K562 (cell line): ENCODE data around the gene MECR. TPM values are rescaled to one million over a fixed set of nuclear protein-coding genes. Genes with fewer than 3 reads are reported as not detected.
A peak's percentile ranks its signal among the peaks of the same experiment; 100 is the strongest.

Source experiments
- ARID1B ChIP-seq: fragments of 450-650 bp; IDR thresholded peaks from 2 replicates; pipeline ENCODE4 v1.6.1; 2016; ENCODE audit warnings: antibody characterized with exemption, mild to moderate bottlenecking, inconsistent platforms
- DEAF1 ChIP-seq: fragments of 450-650 bp; formaldehyde crosslinking; IDR thresholded peaks from 2 replicates; pipeline ENCODE4 v1.4.0; 2020; ENCODE audit warnings: mild to moderate bottlenecking, moderate library complexity
- E2F8 ChIP-seq: fragments of 450-650 bp; IDR thresholded peaks from 2 replicates; pipeline ENCODE4 v1.7.1; 2018; ENCODE audit warnings: mild to moderate bottlenecking, low read depth; ENCODE audit not compliant: partially characterized antibody
- ELF4 ChIP-seq: fragments of 450-650 bp; formaldehyde crosslinking; IDR thresholded peaks from 2 replicates; pipeline ENCODE4 v1.4.0; 2022; ENCODE audit warnings: missing genetic modification characterization
- KHSRP ChIP-seq: fragments of 450-650 bp; IDR thresholded peaks from 2 replicates; pipeline ENCODE4 v1.6.1; 2017
- MYBL2 ChIP-seq, 2 experiments: fragments of 450-650 bp in 1 of 2; sonication (generic) in 1 of 2; formaldehyde crosslinking in 1 of 2; IDR thresholded peaks; 2 replicates each; pipeline versions ENCODE4 v1.6.1 to v1.8.1; 2017 to 2022; ENCODE audit warnings: borderline replicate concordance in 1 of 2, inconsistent platforms in 1 of 2, low read depth in 1 of 2, mild to moderate bottlenecking in 1 of 2, missing genetic modification reagents in 1 of 2, moderate library complexity in 1 of 2
- NCOR1 ChIP-seq: fragments of 450-650 bp; IDR thresholded peaks from 2 replicates; pipeline ENCODE4 v1.6.1; 2016; ENCODE audit warnings: mild to moderate bottlenecking, moderate library complexity
- POLR2AphosphoS2 ChIP-seq: IDR thresholded peaks from 2 replicates; pipeline ENCODE4 v1.6.1; 2012; ENCODE audit warnings: low read length, improper control_type of control experiment
- POLR2B ChIP-seq: fragments of 450-650 bp; IDR thresholded peaks from 2 replicates; pipeline ENCODE4 v1.6.1; 2018; ENCODE audit warnings: low read depth; ENCODE audit not compliant: partially characterized antibody
- POU5F1 ChIP-seq: fragments of 150-350 bp; IDR thresholded peaks from 2 replicates; pipeline ENCODE4 v1.6.1; 2014; ENCODE audit warnings: borderline replicate concordance, low read length, low read depth, mild to moderate bottlenecking; ENCODE audit not compliant: partially characterized antibody
- RBM22 ChIP-seq: fragments of 200-400 bp; formaldehyde crosslinking; IDR thresholded peaks from 2 replicates; pipeline ENCODE4 v1.6.1; 2018; ENCODE audit warnings: low read length, low read depth; ENCODE audit not compliant: poor library complexity, severe bottlenecking
- SRSF3 ChIP-seq: fragments of 200-400 bp; formaldehyde crosslinking; IDR thresholded peaks from 2 replicates; pipeline ENCODE4 v1.6.1; 2016; ENCODE audit warnings: mild to moderate bottlenecking, low read length, moderate library complexity; ENCODE audit not compliant: insufficient read depth
- TEAD4 ChIP-seq, 2 experiments: sonication (generic) in 1 of 2; formaldehyde crosslinking in 1 of 2; IDR thresholded peaks; 2 replicates each; pipeline versions ENCODE4 v1.6.1 to v1.8.0; 2012 to 2022; ENCODE audit warnings: borderline replicate concordance in 1 of 2, inconsistent platforms in 1 of 2, low read length in 1 of 2, mild to moderate bottlenecking in 1 of 2, missing genetic modification reagents in 1 of 2
- ZNF197 ChIP-seq: fragments of 200-800 bp; sonication (Bioruptor generic); IDR thresholded peaks from 2 replicates; pipeline ENCODE4 v1.6.1; 2016; ENCODE audit warnings: low read depth, missing genetic modification characterization, missing compliant biosample characterization
- polyA plus RNA-seq, 8 experiments: library from polyadenylated mRNA; depleted of rRNA in 4 of 8; stranded (reverse) in 5 of 8; unstranded in 3 of 8; fragments of >200 nt; fragmentation: Nextera tagmentation in 2 of 8; fragmentation: Illumina TruSeq in 1 of 8; extraction: Ambion mirVana in 2 of 8; extraction: Trizol in 1 of 8; gene quantifications; 2 replicates each; pipeline versions ENCODE4 v1.2.1 to v1.2.3, GENCODE V29; 2011 to 2014; ENCODE audit warnings: inconsistent platforms in 1 of 8, missing spikeins in 1 of 8
- total RNA-seq, 7 experiments: library from RNA; depleted of rRNA in 6 of 7; stranded (reverse); fragments of >200 nt in 6 of 7; fragmentation: Illumina TruSeq in 2 of 7; extraction: Trizol in 2 of 7; gene quantifications; 2 replicates each; pipeline versions ENCODE4 v1.2.1 to v1.2.3, GENCODE V29; 2011 to 2021; ENCODE audit warnings: low replicate concordance in 1 of 7
- TF ChIP-seq, protein P1 (sequence below): fragments of 450-650 bp; formaldehyde crosslinking; IDR thresholded peaks from 2 replicates; pipeline ENCODE4 v1.4.0; 2022; ENCODE audit warnings: mild to moderate bottlenecking, moderate library complexity
- TF ChIP-seq, protein P2 (sequence below): fragments of 450-650 bp; IDR thresholded peaks from 2 replicates; pipeline ENCODE4 v1.6.1; 2016
- TF ChIP-seq, protein P3 (sequence below), 2 experiments: fragments of 200-800 bp in 1 of 2; sonication (Bioruptor generic) in 1 of 2; sonication (generic) in 1 of 2; formaldehyde crosslinking in 1 of 2; IDR thresholded peaks in 1 of 2; conservative IDR thresholded peaks in 1 of 2; 2 replicates each; pipeline versions ENCODE4 v1.5.0 to v1.6.1; 2016 to 2020; ENCODE audit warnings: missing compliant biosample characterization in 1 of 2, missing genetic modification characterization in 1 of 2, missing genetic modification reagents in 1 of 2

Gene MECR
- total and polyA plus RNA-seq, 9 of the 15 experiments (the other 6 are each of a cell fraction or from before 2014, with no cell fraction given): 10.4 to 58.6 (median 42.9) TPM

DNA sequence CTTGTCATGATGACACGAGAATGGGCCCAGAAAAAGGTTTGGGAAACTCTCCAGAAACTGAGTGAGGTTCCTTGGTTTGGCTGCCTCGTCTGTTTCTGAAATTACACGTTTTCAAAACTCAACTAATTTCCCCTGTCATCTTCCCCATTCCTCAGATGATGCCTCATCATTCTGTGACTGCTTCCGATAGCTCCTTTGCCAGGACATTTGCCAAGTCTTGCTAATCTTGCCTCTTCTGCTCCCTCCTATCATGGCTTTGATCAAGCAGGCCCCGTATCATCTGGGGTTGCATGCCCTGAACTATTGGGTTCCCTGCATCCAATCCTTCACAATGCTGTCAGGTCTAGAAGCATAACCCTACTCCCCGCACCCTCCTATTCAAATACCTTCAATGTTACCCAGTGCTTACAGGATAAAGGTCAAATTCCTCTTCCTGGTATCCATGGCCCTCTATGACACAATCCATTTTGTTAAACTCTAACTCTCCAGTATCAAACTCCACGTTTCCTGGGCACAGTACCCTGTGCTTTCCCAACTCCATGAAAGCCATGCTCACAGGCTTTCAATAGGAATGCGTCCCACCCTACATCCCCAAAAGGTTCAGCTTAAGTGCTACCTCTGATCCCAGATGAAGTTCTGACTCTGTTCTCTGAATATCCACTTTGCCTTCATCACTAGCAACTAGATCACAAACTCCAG lies 84.8 kb downstream of the MECR start (continued):
- TF ChIP-seq, protein P1, sequence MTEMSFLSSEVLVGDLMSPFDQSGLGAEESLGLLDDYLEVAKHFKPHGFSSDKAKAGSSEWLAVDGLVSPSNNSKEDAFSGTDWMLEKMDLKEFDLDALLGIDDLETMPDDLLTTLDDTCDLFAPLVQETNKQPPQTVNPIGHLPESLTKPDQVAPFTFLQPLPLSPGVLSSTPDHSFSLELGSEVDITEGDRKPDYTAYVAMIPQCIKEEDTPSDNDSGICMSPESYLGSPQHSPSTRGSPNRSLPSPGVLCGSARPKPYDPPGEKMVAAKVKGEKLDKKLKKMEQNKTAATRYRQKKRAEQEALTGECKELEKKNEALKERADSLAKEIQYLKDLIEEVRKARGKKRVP: peak; percentile 25; the same call in 1 of the 2 replicates
- TF ChIP-seq NCOR1 (peak; percentile 51), POLR2B (peak; percentile 81), ELF4 (CRISPR knock-in tag) (peak; percentile 80; the same call in 1 of the 2 replicates), E2F8 (peak; percentile 72), ARID1B (peak; percentile 67), MYBL2 (IDR thresholded peaks at IDR 0.05; ENCODE audit: low read depth) (no peak), MYBL2 (CRISPR knock-in tag; IDR thresholded peaks at IDR 0.05; ENCODE audit: borderline replicate concordance) (no peak), SRSF3 (no peak), RBM22 (peak; percentile 39), POLR2AphosphoS2 (peak; percentile 59; the same call in 1 of the 2 replicates), DEAF1 (CRISPR knock-in tag) (no peak), TEAD4 (IDR thresholded peaks at IDR 0.05; ENCODE audit: low read length) (peak; percentile 7; the same call in 1 of the 2 replicates), TEAD4 (CRISPR knock-in tag; IDR thresholded peaks at IDR 0.05; ENCODE audit: borderline replicate concordance) (no peak), KHSRP (no peak), POU5F1 (no peak), ZNF197 (no peak)
- TF ChIP-seq, protein P2, sequence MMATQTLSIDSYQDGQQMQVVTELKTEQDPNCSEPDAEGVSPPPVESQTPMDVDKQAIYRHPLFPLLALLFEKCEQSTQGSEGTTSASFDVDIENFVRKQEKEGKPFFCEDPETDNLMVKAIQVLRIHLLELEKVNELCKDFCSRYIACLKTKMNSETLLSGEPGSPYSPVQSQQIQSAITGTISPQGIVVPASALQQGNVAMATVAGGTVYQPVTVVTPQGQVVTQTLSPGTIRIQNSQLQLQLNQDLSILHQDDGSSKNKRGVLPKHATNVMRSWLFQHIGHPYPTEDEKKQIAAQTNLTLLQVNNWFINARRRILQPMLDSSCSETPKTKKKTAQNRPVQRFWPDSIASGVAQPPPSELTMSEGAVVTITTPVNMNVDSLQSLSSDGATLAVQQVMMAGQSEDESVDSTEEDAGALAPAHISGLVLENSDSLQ: 0 out of 2 replicates have a peak, but pooled peaks have one; percentile 18
- TF ChIP-seq, protein P3, sequence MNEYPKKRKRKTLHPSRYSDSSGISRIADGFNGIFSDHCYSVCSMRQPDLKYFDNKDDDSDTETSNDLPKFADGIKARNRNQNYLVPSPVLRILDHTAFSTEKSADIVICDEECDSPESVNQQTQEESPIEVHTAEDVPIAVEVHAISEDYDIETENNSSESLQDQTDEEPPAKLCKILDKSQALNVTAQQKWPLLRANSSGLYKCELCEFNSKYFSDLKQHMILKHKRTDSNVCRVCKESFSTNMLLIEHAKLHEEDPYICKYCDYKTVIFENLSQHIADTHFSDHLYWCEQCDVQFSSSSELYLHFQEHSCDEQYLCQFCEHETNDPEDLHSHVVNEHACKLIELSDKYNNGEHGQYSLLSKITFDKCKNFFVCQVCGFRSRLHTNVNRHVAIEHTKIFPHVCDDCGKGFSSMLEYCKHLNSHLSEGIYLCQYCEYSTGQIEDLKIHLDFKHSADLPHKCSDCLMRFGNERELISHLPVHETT (CRISPR knock-in tag; conservative IDR thresholded peaks at IDR 0.05 in 1 of 2, IDR thresholded peaks at IDR 0.05 in 1 of 2): 0 out of 4 replicates have a peak, but pooled peaks of 1 of the 2 experiments have one; percentile 28
